ENCODE data around the gene ATP6V1C2.

The ATP6V1C2 gene

DNA sequence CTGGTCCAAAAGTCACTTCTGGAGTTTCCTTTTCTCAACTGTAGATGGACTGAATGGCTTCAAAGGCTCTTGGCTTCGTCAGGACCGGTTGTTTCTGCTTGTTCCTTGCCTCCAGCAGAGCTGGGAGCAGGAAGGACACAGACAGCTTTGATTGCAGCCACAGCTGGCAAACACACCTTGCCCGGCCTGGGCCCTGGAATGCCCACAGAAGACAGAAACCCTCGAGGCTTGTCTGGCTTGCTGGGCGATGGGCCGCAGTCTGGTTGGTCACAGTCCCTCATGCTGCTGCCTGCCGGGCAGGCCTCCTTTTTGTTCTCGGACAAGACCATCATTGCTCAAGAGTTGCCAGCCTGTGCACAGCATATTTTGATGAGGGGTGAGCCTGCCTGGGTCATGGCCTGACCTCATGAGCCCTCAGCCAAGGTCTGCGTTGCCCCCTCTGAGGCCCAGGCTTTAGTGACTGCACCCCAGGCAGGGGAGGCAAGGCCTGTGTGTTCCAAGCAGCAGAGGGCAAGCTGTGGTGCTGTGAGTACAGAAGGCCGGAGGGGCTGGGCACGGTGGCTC lies 37.8 kb downstream of the ATP6V1C2 start:
- DNase-seq (ENCODE audit: low read depth), result no peak
- H3K4me3 ChIP-seq (ENCODE audit: low read length), result no peak overlapping the region
- TF ChIP-seq CTCF (IDR thresholded peaks at IDR 0.05; ENCODE audit: insufficient read depth, low read depth, low read length, missing control alignments), result no peak

GRCh38 chr2:10760794-10761504 lies 39.5 kb downstream of the ATP6V1C2 start:
- no peak overlapping the region for H3K4me3 ChIP-seq (ENCODE audit: low read length)
- DNase-seq (ENCODE audit: low read depth), result no peak
- TF ChIP-seq CTCF (IDR thresholded peaks at IDR 0.05; ENCODE audit: insufficient read depth, low read depth, low read length, missing control alignments), result no peak

DNA sequence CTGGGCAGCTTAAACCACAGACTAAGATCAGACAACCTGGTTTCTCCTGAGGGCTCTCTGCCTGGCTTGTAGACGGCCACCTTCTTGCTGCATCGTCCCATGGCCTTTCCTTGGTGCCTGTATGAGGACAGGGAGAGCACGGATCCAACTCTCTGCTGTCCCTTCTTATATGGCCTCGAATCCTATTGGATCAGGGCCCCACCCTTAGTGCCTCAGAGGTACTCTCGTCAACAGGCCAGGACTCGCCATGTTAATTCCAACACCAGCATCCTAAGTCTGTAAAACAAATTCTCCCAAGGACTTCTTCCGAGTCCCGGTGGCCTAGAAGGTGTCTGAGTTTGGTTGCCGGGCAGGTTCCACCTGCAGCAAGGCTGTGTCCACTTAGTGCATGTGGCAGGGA lies 40.2 kb downstream of the ATP6V1C2 start:
- no peak overlapping the region for H3K4me3 ChIP-seq (ENCODE audit: low read length)
- DNase-seq (ENCODE audit: low read depth), result no peak
- no peak for TF ChIP-seq CTCF (IDR thresholded peaks at IDR 0.05; ENCODE audit: insufficient read depth, low read depth, low read length, missing control alignments)

- no peak for DNase-seq (ENCODE audit: low read depth)
- no peak for TF ChIP-seq CTCF (IDR thresholded peaks at IDR 0.05; ENCODE audit: insufficient read depth, low read depth, low read length, missing control alignments)
- H3K4me3 ChIP-seq (ENCODE audit: low read length), result no peak overlapping the region
Measured at GRCh38 chr2:10762651-10763460, 41.4 kb downstream of the ATP6V1C2 start.

GRCh38 chr2:10763461-10763800 lies 42.0 kb downstream of the ATP6V1C2 start:
- TF ChIP-seq CTCF (IDR thresholded peaks at IDR 0.05; ENCODE audit: insufficient read depth, low read depth, low read length, missing control alignments), result no peak
- no peak for DNase-seq (ENCODE audit: low read depth)
- no peak overlapping the region for H3K4me3 ChIP-seq (ENCODE audit: low read length)

DNA sequence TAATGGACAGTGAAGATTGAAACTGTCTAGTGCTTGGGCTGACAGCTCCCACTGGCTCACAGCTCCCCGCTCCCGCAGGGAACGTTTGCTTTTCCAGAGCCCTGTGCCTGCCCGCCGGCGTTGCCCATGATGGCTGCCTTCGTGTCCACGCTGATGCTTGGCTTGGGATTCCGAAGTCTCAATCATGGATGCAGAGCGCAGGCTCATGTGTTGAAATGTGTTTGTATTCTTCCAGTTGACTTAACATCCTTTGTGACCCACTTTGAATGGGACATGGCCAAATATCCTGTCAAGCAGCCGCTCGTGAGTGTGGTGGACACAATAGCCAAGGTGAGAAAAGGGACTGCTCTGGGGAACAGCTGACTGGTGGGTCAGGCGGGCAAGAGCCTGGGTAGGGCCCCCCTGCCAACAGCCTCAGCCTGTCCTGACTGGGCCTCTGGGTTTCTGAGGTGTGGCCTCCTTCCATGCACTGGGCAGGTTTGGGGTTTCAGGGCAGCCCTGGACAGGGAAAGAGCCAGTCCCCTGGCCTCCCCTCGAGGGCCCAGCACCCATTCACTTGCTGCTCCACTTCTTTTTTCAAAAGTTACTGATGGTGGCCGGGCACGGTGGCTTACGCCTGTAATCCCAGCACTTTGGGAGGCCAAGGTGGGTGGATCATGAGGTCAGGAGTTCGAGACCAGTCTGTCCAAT lies 42.8 kb downstream of the ATP6V1C2 start:
- no peak for TF ChIP-seq CTCF (IDR thresholded peaks at IDR 0.05; ENCODE audit: insufficient read depth, low read depth, low read length, missing control alignments)
- no peak overlapping the region for H3K4me3 ChIP-seq (ENCODE audit: low read length)

More for the DNA sequence above, 42.8 kb downstream of the ATP6V1C2 start:
- DNase-seq (ENCODE audit: low read depth), result no peak

Measured in epithelial cell of esophagus (primary cell).